Hepatocyte (in vitro differentiated cells): ENCODE measurements around the gene RUNDC3A. TPM values are rescaled to one million over a fixed set of nuclear protein-coding genes. Genes with fewer than 3 reads are reported as not detected.
A peak's percentile ranks its signal among the peaks of the same experiment; 100 is the strongest.
"Not testable (repeated sequence)": the region's sequence is repeated elsewhere in the genome, so short reads cannot be mapped to it uniquely, and the experiment has no call there.

Experiments used
- DNase-seq: peaks from one replicate; pipeline ENCODE4 v3.0.0-alpha.2; 2016; ENCODE audit warnings: low spot score
- H2AFZ ChIP-seq: fragments of 200-600 bp; sonication (generic); 2 replicates; pipeline ENCODE4 v1.6.0; 2016; ENCODE audit warnings: antibody characterized with exemption, mild to moderate bottlenecking
- H3K27ac ChIP-seq: fragments of 200-600 bp; sonication (generic); 2 replicates; pipeline ENCODE4 v1.5.1; 2016; ENCODE audit warnings: mild to moderate bottlenecking
- H3K27me3 ChIP-seq: fragments of 200-600 bp; sonication (generic); 2 replicates; pipeline ENCODE4 v1.6.1; 2016
- H3K36me3 ChIP-seq: fragments of 200-600 bp; sonication (generic); replicated peaks from 2 replicates; pipeline ENCODE4 v1.5.1; 2016; ENCODE audit warnings: low read depth; ENCODE audit not compliant: insufficient read depth
- H3K4me1 ChIP-seq: fragments of 200-600 bp; sonication (generic); 2 replicates; pipeline ENCODE4 v1.5.1; 2016; ENCODE audit warnings: mild to moderate bottlenecking, moderate library complexity; ENCODE audit not compliant: insufficient read depth
- H3K4me2 ChIP-seq: fragments of 200-600 bp; sonication (generic); 2 replicates; pipeline ENCODE4 v1.6.0; 2016
- H3K4me3 ChIP-seq: fragments of 200-600 bp; sonication (generic); 2 replicates; pipeline ENCODE4 v1.5.1; 2016; ENCODE audit warnings: mild to moderate bottlenecking
- H3K79me2 ChIP-seq: fragments of 200-600 bp; sonication (generic); 2 replicates; pipeline ENCODE4 v1.6.0; 2017; ENCODE audit warnings: mild to moderate bottlenecking
- H3K9me2 ChIP-seq: fragments of 200-600 bp; sonication (generic); replicated peaks from 2 replicates; pipeline ENCODE4 v1.6.0; 2017; ENCODE audit warnings: mild to moderate bottlenecking; ENCODE audit not compliant: insufficient read depth
- H3K9me3 ChIP-seq: fragments of 200-600 bp; sonication (generic); 2 replicates; pipeline ENCODE4 v1.5.1; 2016; ENCODE audit warnings: low read depth, mild to moderate bottlenecking
- H4K20me1 ChIP-seq: fragments of 200-600 bp; sonication (generic); 2 replicates; pipeline ENCODE4 v1.6.0; 2016; ENCODE audit warnings: mild to moderate bottlenecking; ENCODE audit not compliant: insufficient read depth, poor library complexity, severe bottlenecking
- EZH2 ChIP-seq: fragments of 200-600 bp; sonication (generic); IDR thresholded peaks from 2 replicates; pipeline ENCODE4 v1.6.1; 2016; ENCODE audit warnings: antibody characterized with exemption, mild to moderate bottlenecking, borderline replicate concordance
- EZH2phosphoT487 ChIP-seq: fragments of 200-600 bp; sonication (generic); IDR thresholded peaks from one replicate; pipeline ENCODE4 v1.6.1; 2018; ENCODE audit warnings: antibody characterized with exemption, mild to moderate bottlenecking, low read depth, moderate library complexity; ENCODE audit not compliant: unreplicated experiment, severe bottlenecking
- WGBS: methylation state at CpG from one replicate; pipeline ENCODE4 v1.1.6; 2016; ENCODE audit warnings: low lambda C conversion rate; ENCODE audit errors: missing lambda C conversion rate; 5-methylcytosine and 5-hydroxymethylcytosine counted together
- polyA plus RNA-seq: library from polyadenylated mRNA; unstranded; fragments of >200 nt; fragmentation: Nextera tagmentation; extraction: Ambion mirVana; gene quantifications from 2 replicates; pipeline ENCODE4 v1.2.1, GENCODE V29; 2016
- total RNA-seq: library from RNA; depleted of rRNA; stranded (reverse); fragments of >200 nt; gene quantifications from 2 replicates; pipeline ENCODE4 v1.2.3, GENCODE V29; 2014
- TF ChIP-seq, protein P1 (sequence below): fragments of 200-600 bp; sonication (generic); IDR thresholded peaks from 2 replicates; pipeline ENCODE4 v1.5.1; 2016; ENCODE audit warnings: antibody characterized with exemption, mild to moderate bottlenecking; ENCODE audit not compliant: poor library complexity

RUNDC3A gene
- total and polyA plus RNA-seq, 2 experiments from 2014 or later, result 0.40 to 2.1 TPM

DNA sequence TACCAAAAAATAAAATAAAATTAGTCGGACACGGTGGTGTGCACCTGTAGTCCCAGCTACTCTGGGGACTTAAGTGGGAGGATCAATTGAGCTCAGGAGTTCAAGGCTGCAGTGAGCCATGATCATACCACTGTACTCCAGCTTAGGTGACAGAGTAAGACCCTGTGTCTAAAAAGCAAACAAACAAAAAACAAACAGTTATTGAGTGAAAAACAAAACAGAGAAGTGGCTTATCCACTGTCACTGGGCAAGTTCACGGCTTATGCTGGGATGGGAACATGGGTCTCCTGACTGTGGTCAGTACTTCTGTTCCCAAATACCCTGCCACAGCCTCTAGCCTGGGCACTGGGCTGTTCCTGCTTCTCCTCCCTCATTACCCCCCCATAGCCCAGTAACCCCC lies 27.2 kb downstream of the RUNDC3A start:
- Histone ChIP-seq H3K4me1 (no peaks in the 10 kb centered on the region), H3K9me2 (no peaks in the 10 kb centered on the region), H3K4me3 (no peak overlapping the region), H3K4me2 (no peak overlapping the region), H2AFZ (no peak overlapping the region), H3K79me2 (no peaks in the 10 kb centered on the region), H3K36me3 (no peaks in the 10 kb centered on the region), H3K9me3 (no peaks in the 10 kb centered on the region), H3K27me3 (no peaks in the 10 kb centered on the region), H4K20me1 (no peaks in the 10 kb centered on the region), H3K27ac (no peak overlapping the region)
- DNase-seq, result no peak
- no peak for TF ChIP-seq EZH2phosphoT487
- WGBS, result 86% methylated on average over 3 of the region's 3 CpGs

- H3K79me2 ChIP-seq, result no peaks in the 10 kb centered on the region
- no peak overlapping the region for H2AFZ ChIP-seq
- no peaks in the 10 kb centered on the region for H4K20me1 ChIP-seq
- H3K27ac ChIP-seq, result no peak overlapping the region
- H3K36me3 ChIP-seq, result no peaks in the 10 kb centered on the region
- no peak overlapping the region for H3K4me3 ChIP-seq
- no peak for TF ChIP-seq EZH2
- TF ChIP-seq, protein P1, sequence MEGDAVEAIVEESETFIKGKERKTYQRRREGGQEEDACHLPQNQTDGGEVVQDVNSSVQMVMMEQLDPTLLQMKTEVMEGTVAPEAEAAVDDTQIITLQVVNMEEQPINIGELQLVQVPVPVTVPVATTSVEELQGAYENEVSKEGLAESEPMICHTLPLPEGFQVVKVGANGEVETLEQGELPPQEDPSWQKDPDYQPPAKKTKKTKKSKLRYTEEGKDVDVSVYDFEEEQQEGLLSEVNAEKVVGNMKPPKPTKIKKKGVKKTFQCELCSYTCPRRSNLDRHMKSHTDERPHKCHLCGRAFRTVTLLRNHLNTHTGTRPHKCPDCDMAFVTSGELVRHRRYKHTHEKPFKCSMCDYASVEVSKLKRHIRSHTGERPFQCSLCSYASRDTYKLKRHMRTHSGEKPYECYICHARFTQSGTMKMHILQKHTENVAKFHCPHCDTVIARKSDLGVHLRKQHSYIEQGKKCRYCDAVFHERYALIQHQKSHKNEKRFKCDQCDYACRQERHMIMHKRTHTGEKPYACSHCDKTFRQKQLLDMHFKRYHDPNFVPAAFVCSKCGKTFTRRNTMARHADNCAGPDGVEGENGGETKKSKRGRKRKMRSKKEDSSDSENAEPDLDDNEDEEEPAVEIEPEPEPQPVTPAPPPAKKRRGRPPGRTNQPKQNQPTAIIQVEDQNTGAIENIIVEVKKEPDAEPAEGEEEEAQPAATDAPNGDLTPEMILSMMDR, result no peak
- no peak for TF ChIP-seq EZH2phosphoT487
- no peaks in the 10 kb centered on the region for H3K27me3 ChIP-seq
- no peak overlapping the region for H3K4me2 ChIP-seq
- no peak for DNase-seq
- no peaks in the 10 kb centered on the region for H3K4me1 ChIP-seq
- WGBS, result 83% methylated on average over 5 of the region's 5 CpGs
- H3K9me2 ChIP-seq, result no peaks in the 10 kb centered on the region
- H3K9me3 ChIP-seq, result no peaks in the 10 kb centered on the region
Measured at GRCh38 chr17:44335968-44336367, 27.6 kb downstream of the RUNDC3A start.

DNA sequence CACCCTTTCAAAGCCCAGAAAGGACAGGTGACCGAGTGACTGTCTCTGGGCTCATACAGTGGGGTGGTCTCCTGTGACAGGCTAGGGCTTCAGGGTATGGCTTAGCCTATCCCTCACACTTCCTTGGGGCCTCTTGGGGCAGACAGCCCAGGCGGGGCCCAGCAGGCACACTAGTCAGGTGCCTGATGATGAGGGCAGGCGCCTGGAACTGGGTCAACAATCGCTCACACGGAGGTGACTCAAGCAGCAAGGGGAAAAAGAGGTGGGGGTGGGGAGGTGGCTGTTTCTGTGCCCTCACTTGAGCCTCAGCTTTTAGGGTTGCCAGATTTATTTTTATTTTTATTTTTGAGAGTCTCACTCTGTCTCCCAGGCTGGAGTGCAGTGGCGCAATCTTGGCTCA lies 30.3 kb downstream of the RUNDC3A start:
- Histone ChIP-seq H3K9me2 (no peaks in the 10 kb centered on the region), H3K9me3 (no peaks in the 10 kb centered on the region), H2AFZ (no peak overlapping the region), H3K79me2 (no peaks in the 10 kb centered on the region), H3K27me3 (no peaks in the 10 kb centered on the region), H3K4me1 (no peaks in the 10 kb centered on the region), H4K20me1 (no peaks in the 10 kb centered on the region), H3K4me2 (no peak overlapping the region), H3K36me3 (no peaks in the 10 kb centered on the region), H3K27ac (peak overlapping the region; percentile 89), H3K4me3 (no peak overlapping the region)
- TF ChIP-seq EZH2phosphoT487 (no peak), EZH2 (no peak)
- TF ChIP-seq, protein P1, result no peak
- WGBS, result 59% methylated on average over 6 of the region's 6 CpGs
- peak; percentile 80 for DNase-seq

- not testable (repeated sequence) for H3K27me3 ChIP-seq, H3K9me3 ChIP-seq, H3K79me2 ChIP-seq, H3K4me2 ChIP-seq, DNase-seq, H3K27ac ChIP-seq, H4K20me1 ChIP-seq, H3K9me2 ChIP-seq, H3K4me3 ChIP-seq, H2AFZ ChIP-seq, H3K4me1 ChIP-seq, H3K36me3 ChIP-seq
- 81% methylated on average over 5 of the region's 5 CpGs for WGBS
Measured at GRCh38 chr17:44340553-44340952, 32.2 kb downstream of the RUNDC3A start.
